ENCODE measurements around the gene KIF23.

DNA sequence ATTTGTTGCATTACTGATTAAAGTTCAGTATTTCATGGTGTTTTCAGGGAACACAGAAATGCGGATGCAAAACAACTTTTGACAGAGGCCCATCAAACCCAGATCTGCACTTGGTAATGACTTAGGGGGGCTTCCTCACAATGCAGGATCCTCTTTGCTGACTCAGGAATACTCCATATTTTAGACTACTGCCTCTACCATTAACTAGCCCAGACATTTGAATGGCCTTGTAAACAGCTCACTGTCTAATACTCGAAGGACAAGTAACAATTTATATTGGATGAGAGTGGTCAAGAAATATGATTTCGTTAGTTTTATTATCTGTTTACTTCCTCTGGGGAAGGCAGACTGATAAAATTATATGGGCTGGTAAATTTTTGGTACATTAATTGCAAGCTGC lies 9.0 kb upstream of the KIF23 start:
- TF ChIP-seq, protein P1, sequence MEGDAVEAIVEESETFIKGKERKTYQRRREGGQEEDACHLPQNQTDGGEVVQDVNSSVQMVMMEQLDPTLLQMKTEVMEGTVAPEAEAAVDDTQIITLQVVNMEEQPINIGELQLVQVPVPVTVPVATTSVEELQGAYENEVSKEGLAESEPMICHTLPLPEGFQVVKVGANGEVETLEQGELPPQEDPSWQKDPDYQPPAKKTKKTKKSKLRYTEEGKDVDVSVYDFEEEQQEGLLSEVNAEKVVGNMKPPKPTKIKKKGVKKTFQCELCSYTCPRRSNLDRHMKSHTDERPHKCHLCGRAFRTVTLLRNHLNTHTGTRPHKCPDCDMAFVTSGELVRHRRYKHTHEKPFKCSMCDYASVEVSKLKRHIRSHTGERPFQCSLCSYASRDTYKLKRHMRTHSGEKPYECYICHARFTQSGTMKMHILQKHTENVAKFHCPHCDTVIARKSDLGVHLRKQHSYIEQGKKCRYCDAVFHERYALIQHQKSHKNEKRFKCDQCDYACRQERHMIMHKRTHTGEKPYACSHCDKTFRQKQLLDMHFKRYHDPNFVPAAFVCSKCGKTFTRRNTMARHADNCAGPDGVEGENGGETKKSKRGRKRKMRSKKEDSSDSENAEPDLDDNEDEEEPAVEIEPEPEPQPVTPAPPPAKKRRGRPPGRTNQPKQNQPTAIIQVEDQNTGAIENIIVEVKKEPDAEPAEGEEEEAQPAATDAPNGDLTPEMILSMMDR (IDR thresholded peaks at IDR 0.05): no peak
- no peak for TF ChIP-seq POLR2AphosphoS5 (IDR thresholded peaks at IDR 0.05)
- no peak for TF ChIP-seq POLR2A (IDR thresholded peaks at IDR 0.05)
